ENCODE results near the gene ADH6. TPM values are rescaled to one million over a fixed set of nuclear protein-coding genes. Genes with fewer than 3 reads are reported as not detected.

The ADH6 gene
- total and polyA plus RNA-seq, 5 experiments from 2014 or later: not detected

Other genes starting within 250 kb of the ADH6 start
- 10 to 100 TPM; 37.1 to 44.9 TPM for gene METAP1, start 223.5 kb downstream of the ADH6 start, total RNA-seq
- 10 to 100 TPM; 23.8 to 29.2 (median 24.3) TPM for gene METAP1, start 223.5 kb downstream of the ADH6 start, polyA plus RNA-seq
- 10 to 100 TPM; 84.9 to 86.1 TPM for gene ADH5, start 130.5 kb downstream of the ADH6 start, total RNA-seq
- gene ADH5, start 130.5 kb downstream of the ADH6 start, polyA plus RNA-seq: 100 to 1,000 TPM; 125 to 137 (median 136) TPM
- gene ADH4, start 74.9 kb downstream of the ADH6 start, total RNA-seq: not detected
- not detected for gene ADH4, start 74.9 kb downstream of the ADH6 start, polyA plus RNA-seq
- not detected for gene ADH1A, start 71.7 kb upstream of the ADH6 start, total RNA-seq
- gene ADH1A, start 71.7 kb upstream of the ADH6 start, polyA plus RNA-seq: not detected
- not detected for gene ADH1B, start 102.2 kb upstream of the ADH6 start, total RNA-seq
- gene ADH1B, start 102.2 kb upstream of the ADH6 start, polyA plus RNA-seq: not detected
- not detected for gene ADH1C, start 133.5 kb upstream of the ADH6 start, total RNA-seq
- gene ADH1C, start 133.5 kb upstream of the ADH6 start, polyA plus RNA-seq: not detected
- gene ADH7, start 216.1 kb upstream of the ADH6 start, total RNA-seq: not detected
- gene ADH7, start 216.1 kb upstream of the ADH6 start, polyA plus RNA-seq: not detected